Right lobe of liver (tissue), 6 donors: ENCODE results near the gene HS6ST3. TPM values are rescaled to one million over a fixed set of nuclear protein-coding genes. Genes with fewer than 3 reads are reported as not detected.

Source experiments
- ATAC-seq, 4 donors: fragments of 200-7000 bp; cut with Tn5 transposase; one replicate each; pipeline ENCODE4 v1.9.1; 2020; ENCODE audit warnings: mild to moderate bottlenecking in 4 of 4, moderate library complexity in 4 of 4
- DNase-seq, 3 donors: peaks; one replicate each; pipeline ENCODE4 v3.0.0-alpha.2; 2020
- H3K27ac ChIP-seq, 3 donors: fragments of 200-600 bp; one replicate each; pipeline ENCODE4 v1.8.0; 2022
- H3K27me3 ChIP-seq, 2 donors: fragments of 200-600 bp; one replicate each; pipeline ENCODE4 v1.8.0; 2022
- H3K36me3 ChIP-seq, 4 donors: fragments of 200-600 bp; sonication (generic) in 1 of 4; one replicate each; pipeline versions ENCODE4 v1.5.1 to v1.8.0; 2017 to 2022; ENCODE audit warnings: control low read depth in 1 of 4
- H3K4me1 ChIP-seq, 4 donors: fragments of 200-600 bp; sonication (generic) in 1 of 4; one replicate each; pipeline versions ENCODE4 v1.5.1 to v1.8.0; 2017 to 2022; ENCODE audit warnings: control low read depth in 1 of 4
- H3K4me3 ChIP-seq, 3 donors: fragments of 200-600 bp; one replicate each; pipeline ENCODE4 v1.8.0; 2022
- H3K9me3 ChIP-seq, 4 donors: fragments of 200-600 bp; sonication (generic) in 1 of 4; one replicate each; pipeline versions ENCODE4 v1.5.1 to v1.8.0; 2017 to 2022; ENCODE audit warnings: control low read depth in 1 of 4
- POLR2A ChIP-seq: fragments of 450-650 bp; IDR thresholded peaks from one replicate; pipeline ENCODE4 v1.6.1; 2017; ENCODE audit warnings: antibody characterized with exemption, mild to moderate bottlenecking
- WGBS: methylation state at CpG from one replicate; pipeline ENCODE4 v1.1.6; 2018; ENCODE audit warnings: low coverage, low lambda C conversion rate; ENCODE audit not compliant: insufficient coverage; ENCODE audit errors: missing lambda C conversion rate; 5-methylcytosine and 5-hydroxymethylcytosine counted together
- intact Hi-C, 2 donors: fragments of 100-400 bp; cut with DNase I; formaldehyde crosslinking; loops; one replicate each; pipeline versions ENCODE4 v1.11.2 to v1.14.1; 2022
- total RNA-seq, 6 experiments: library from RNA; depleted of rRNA in 2 of 6; stranded (reverse); fragments of >200 nt in 2 of 6; fragmentation: NEBNext Ultra II Directional in 3 of 6; extraction: Animal tissue kit (Norgen Biotek cat#: 25700) in 3 of 6; gene quantifications; one replicate each; pipeline versions ENCODE4 v1.1.0 to v1.2.4, GENCODE V29; 2016 to 2023
- TF ChIP-seq, protein P1 (sequence below), 4 donors: fragments of 200-600 bp in 3 of 4; fragments of 450-650 bp in 1 of 4; IDR thresholded peaks; one replicate each; pipeline versions ENCODE4 v1.5.1 to v1.8.0; 2016 to 2022; ENCODE audit warnings: antibody characterized with exemption in 4 of 4, mild to moderate bottlenecking in 2 of 4
- donor health status: DM: no; HTN: yes; CAD: no.
- donor health status: DM: no; HTN: no; CAD: no.
- donor health status: DM: no; HTN: no; CAD: no.
- donor health status: DM: no; HTN: yes; CAD: no.
- donor health status: DM: no; HTN: yes; CAD: no.

Gene HS6ST3
- total RNA-seq, 6 experiments from 2014 or later, result not detected

DNA sequence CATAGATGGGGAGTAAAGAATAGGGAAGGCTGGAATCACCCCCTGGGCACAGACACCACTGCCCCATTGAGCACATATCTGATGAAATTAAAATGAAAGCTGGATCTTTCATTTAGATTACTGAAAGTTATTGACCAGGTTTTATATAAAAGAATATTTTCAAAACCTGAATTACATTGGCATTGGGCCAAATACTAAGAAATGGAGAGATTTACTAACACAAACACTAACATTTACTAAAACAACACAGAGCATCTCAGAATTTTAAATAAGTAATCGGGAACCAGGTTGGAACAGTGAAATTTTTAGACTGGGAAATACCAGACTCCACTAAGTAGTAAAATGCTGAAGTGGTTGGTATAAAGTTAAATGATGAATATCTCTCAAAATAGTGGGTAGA, 88.9 kb downstream of the HS6ST3 start:
- ATAC-seq (no peak), DNase-seq (no peak)
- no peaks in the 10 kb centered on the region for H3K27me3 ChIP-seq
- intact Hi-C loops, result no loop called here
- no peaks in the 10 kb centered on the region for H3K4me1 ChIP-seq
- H3K9me3 ChIP-seq, result no peaks in the 10 kb centered on the region
- H3K36me3 ChIP-seq, result no peaks in the 10 kb centered on the region
- WGBS, result 44% methylated on average over 1 of the region's 1 CpG
- H3K4me3 ChIP-seq, result no peak overlapping the region
- no peak for TF ChIP-seq POLR2A
- TF ChIP-seq, protein P1, sequence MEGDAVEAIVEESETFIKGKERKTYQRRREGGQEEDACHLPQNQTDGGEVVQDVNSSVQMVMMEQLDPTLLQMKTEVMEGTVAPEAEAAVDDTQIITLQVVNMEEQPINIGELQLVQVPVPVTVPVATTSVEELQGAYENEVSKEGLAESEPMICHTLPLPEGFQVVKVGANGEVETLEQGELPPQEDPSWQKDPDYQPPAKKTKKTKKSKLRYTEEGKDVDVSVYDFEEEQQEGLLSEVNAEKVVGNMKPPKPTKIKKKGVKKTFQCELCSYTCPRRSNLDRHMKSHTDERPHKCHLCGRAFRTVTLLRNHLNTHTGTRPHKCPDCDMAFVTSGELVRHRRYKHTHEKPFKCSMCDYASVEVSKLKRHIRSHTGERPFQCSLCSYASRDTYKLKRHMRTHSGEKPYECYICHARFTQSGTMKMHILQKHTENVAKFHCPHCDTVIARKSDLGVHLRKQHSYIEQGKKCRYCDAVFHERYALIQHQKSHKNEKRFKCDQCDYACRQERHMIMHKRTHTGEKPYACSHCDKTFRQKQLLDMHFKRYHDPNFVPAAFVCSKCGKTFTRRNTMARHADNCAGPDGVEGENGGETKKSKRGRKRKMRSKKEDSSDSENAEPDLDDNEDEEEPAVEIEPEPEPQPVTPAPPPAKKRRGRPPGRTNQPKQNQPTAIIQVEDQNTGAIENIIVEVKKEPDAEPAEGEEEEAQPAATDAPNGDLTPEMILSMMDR (IDR thresholded peaks at IDR 0.05), result no peak
- no peak overlapping the region for H3K27ac ChIP-seq

DNA sequence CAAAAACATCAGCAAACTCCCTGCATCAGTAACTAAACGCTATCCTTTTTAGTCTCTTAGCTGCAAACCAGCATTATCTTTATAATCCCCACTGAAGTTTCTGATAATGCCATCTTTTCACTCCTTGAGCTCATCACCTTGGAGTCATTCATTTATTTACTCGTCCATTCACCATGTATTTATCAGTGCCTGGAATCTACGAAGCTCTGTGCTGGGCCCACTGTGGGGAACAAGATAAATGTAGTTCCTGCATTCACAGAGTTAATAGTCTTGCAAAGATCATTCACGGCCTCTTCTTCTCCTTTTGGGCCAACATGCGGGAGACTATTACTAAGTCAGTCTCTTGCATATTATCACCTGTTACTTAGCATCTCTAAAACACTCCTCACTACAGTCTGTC, 89.4 kb downstream of the HS6ST3 start:
- intact Hi-C loops, result no loop called here
- DNase-seq (no peak), ATAC-seq (no peak)
- H3K9me3 ChIP-seq, result no peaks in the 10 kb centered on the region
- 49% methylated on average over 5 of the region's 5 CpGs for WGBS
- no peak overlapping the region for H3K4me3 ChIP-seq
- no peak overlapping the region for H3K27ac ChIP-seq
- TF ChIP-seq, protein P1 (IDR thresholded peaks at IDR 0.05), result no peak
- TF ChIP-seq POLR2A, result no peak
- no peaks in the 10 kb centered on the region for H3K36me3 ChIP-seq
- H3K27me3 ChIP-seq, result no peaks in the 10 kb centered on the region
- H3K4me1 ChIP-seq, result no peaks in the 10 kb centered on the region

DNA sequence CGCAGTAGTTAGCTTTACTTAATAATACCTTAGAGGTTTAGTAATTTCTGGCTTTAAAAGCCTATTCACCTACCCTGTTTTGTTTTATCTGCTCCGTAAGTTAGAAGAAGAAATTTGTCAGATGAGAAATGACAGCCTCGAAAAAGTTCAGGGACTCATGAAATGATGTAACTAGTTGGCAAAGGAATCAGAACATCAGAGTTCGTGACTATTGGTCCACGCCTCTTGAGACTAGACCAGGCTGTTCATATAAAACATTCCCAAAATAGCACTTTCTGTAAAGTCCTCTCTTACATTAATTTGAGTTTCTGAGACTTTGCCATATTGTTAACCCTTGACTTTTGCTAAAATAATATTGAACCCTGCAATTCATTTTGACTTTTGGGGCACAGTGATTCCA, 92.0 kb downstream of the HS6ST3 start:
- no peak for TF ChIP-seq POLR2A
- TF ChIP-seq, protein P1 (IDR thresholded peaks at IDR 0.05), result no peak
- Histone ChIP-seq H3K27ac (no peak overlapping the region), H3K4me1 (no peaks in the 10 kb centered on the region), H3K9me3 (no peaks in the 10 kb centered on the region), H3K27me3 (no peaks in the 10 kb centered on the region), H3K4me3 (no peak overlapping the region), H3K36me3 (no peaks in the 10 kb centered on the region)
- ATAC-seq (no peak), DNase-seq (no peak)
- intact Hi-C loops, result no loop called here
- WGBS, result 33% methylated on average over 5 of the region's 5 CpGs

DNA sequence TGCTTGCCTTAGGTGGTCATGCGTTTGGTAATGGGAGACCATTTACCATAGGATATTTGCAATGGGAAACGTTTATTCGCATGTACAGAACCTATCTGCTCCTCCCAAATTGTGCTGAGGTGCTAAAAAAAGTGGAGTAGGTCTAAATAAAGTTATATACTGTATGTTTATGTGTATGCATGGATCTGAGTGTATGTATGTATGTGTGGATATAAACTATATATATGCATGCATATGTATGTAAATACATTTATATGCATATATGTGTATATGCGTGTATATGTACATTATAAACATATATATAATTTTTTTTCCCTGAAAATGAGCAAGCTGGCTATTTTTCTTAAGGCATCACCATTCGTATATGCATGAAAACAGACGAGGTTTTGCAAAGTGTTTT, 95.9 kb downstream of the HS6ST3 start:
- Histone ChIP-seq H3K4me3 (no peak overlapping the region), H3K36me3 (no peaks in the 10 kb centered on the region), H3K4me1 (no peaks in the 10 kb centered on the region), H3K9me3 (no peaks in the 10 kb centered on the region), H3K27ac (no peak overlapping the region), H3K27me3 (no peaks in the 10 kb centered on the region)
- no peak for DNase-seq
- ATAC-seq, result no peak
- TF ChIP-seq, protein P1 (IDR thresholded peaks at IDR 0.05), result no peak
- TF ChIP-seq POLR2A, result no peak
- WGBS, result 60% methylated on average over 6 of the region's 6 CpGs
- intact Hi-C loops, result no loop called here

DNA sequence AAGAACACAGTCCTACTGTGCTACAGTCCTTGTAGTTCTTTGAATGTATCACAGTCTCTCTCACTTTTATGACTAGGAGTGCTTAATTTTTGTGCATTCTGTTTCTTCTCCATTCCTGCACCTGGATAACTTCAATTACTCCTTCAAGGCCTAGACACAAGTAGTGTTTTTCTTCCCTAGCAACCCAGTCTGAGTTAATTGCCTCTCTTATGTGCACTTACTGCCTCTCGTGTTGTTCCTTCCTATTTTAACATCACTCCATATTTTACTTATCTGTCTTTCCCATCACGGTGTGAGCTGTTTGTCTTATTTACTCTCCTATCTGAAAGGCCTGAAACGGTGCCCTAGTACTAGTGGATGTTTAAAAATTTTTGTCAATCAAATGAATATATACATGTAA, 101.5 kb downstream of the HS6ST3 start:
- DNase-seq (no peak), ATAC-seq (no peak)
- WGBS, result 31% methylated on average over 3 of the region's 3 CpGs
- H3K4me1 ChIP-seq, result no peaks in the 10 kb centered on the region
- TF ChIP-seq, protein P1 (IDR thresholded peaks at IDR 0.05), result no peak
- no peak for TF ChIP-seq POLR2A
- no peaks in the 10 kb centered on the region for H3K9me3 ChIP-seq
- no peaks in the 10 kb centered on the region for H3K27me3 ChIP-seq
- intact Hi-C loops, result no loop called here
- H3K27ac ChIP-seq, result no peak overlapping the region
- H3K4me3 ChIP-seq, result no peak overlapping the region
- no peaks in the 10 kb centered on the region for H3K36me3 ChIP-seq
